Fibroblast of peridontal ligament (primary cell): Measurements from ENCODE around the gene PDF.

Experiments used
- DNase-seq: peaks from one replicate; pipeline ENCODE4 v3.0.0-alpha.2; 2010; ENCODE audit errors: extremely low read depth

The PDF gene

DNA sequence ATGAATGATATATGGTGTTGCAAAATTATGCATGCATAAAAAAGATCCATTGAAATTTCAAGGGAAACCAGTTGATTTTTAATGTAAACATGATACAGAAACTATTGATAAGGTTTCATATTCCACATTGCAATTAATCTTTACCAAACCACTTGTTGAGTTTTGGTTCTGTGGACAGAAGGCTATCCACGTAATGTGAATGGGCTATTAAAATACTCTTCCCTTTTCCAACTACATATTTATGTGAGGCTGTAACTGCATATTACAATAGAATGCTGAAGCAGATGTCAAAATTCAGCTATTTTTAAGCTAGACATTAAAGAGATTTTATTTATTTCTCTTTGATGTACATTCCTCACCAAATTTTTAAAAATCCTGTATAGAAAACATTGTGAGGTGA lies 53.0 kb downstream of the PDF start:
- no peak for DNase-seq
